ENCODE data around the gene COG4.

Gene COG4

DNA sequence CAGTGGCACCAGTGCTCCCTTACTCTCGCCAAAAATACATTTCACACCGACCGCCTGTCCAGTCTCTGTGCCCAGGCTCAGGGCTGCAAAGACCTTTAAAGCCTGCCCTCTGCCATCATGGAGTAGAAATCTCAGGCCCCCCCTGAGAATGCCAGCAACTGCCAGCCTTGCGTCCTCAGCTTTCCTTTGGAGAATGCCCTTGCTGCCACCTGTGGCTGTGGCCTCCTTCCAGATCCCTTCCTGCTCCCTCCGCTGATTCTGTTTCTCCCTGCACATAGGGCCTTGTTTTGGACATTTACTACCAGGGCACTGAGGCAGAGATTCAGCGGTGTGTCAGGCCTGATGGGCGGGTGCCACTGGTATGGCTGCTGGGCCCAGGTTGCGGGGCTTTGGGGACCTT, 55.7 kb downstream of the COG4 start:
- H3K4me3 ChIP-seq, result no peak overlapping the region
- TF ChIP-seq, protein P1, sequence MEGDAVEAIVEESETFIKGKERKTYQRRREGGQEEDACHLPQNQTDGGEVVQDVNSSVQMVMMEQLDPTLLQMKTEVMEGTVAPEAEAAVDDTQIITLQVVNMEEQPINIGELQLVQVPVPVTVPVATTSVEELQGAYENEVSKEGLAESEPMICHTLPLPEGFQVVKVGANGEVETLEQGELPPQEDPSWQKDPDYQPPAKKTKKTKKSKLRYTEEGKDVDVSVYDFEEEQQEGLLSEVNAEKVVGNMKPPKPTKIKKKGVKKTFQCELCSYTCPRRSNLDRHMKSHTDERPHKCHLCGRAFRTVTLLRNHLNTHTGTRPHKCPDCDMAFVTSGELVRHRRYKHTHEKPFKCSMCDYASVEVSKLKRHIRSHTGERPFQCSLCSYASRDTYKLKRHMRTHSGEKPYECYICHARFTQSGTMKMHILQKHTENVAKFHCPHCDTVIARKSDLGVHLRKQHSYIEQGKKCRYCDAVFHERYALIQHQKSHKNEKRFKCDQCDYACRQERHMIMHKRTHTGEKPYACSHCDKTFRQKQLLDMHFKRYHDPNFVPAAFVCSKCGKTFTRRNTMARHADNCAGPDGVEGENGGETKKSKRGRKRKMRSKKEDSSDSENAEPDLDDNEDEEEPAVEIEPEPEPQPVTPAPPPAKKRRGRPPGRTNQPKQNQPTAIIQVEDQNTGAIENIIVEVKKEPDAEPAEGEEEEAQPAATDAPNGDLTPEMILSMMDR (IDR thresholded peaks at IDR 0.05), result no peak
- no peak for DNase-seq (ENCODE audit: low spot score)
- H3K27ac ChIP-seq, result no peak overlapping the region

DNA sequence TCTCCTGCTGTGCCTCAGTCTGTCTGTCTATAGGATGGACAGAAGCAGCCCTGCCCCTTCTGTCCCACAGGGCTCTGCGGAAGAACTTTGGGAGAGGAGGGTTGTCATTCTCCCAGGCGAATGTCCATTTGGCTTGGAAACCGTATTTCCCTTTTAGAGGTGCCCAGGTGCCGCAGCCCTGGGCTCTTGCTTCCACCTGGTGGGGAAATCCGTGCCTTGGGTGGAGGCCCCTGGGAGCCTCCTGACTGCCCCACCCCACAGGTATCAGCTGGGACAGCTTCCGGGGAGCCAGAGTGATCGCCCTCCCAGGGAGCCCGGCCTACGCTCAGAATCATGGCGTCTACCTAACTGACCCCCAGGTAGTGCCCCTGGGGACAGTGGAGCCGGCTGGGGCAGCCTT, 56.2 kb downstream of the COG4 start:
- no peak for DNase-seq (ENCODE audit: low spot score)
- H3K27ac ChIP-seq, result no peak overlapping the region
- no peak overlapping the region for H3K4me3 ChIP-seq
- TF ChIP-seq, protein P1 (IDR thresholded peaks at IDR 0.05), result no peak

GRCh38 chr16:70466805-70467076, 56.6 kb downstream of the COG4 start:
- TF ChIP-seq, protein P1 (IDR thresholded peaks at IDR 0.05), result no peak
- Histone ChIP-seq H3K27ac (no peak overlapping the region), H3K4me3 (no peak overlapping the region)
- no peak for DNase-seq (ENCODE audit: low spot score)

DNA sequence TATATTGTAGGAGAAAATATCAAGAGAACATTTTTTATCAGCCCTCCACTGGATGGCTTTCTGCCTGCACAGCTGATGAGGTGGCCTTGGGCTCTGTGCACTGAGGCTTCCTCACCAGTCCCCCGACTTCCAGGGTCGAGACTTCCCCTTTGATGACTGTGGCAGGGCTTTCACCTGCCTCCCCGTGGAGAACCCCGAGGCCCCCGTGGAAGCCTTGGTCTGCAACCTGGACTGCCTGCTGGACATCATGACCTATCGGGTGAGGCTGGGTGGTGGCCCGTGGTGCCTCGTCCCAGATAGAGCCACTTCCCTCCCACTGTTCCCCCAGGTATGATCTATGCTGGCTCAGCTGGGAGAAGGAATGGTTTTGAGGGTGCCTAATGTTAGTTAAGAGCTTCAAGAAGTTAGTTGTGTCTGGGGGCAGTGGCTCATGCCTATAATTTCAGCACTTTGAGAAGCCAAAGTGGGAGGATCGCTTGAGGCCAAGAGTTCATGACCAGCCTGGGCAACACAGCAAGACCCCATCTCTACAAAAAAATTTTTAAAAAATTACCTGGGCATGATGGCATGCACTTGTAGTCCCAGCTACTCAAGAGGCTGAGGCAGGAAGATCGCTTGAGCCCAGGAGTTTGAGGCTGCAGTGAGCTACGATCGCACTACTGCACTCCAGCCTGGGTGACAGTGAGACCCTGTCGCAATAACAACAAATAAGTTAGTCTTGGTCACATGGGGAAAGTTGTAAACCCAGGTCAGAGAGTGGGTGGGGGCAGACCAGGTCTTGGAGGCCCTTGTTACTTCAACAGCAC, 57.2 kb downstream of the COG4 start:
- DNase-seq (ENCODE audit: low spot score), result no peak

GRCh38 chr16:70463235-70463634, 60.1 kb downstream of the COG4 start:
- Histone ChIP-seq H3K27ac (no peak overlapping the region), H3K4me3 (no peak overlapping the region)
- DNase-seq (ENCODE audit: low spot score), result no peak
- TF ChIP-seq, protein P1 (IDR thresholded peaks at IDR 0.05), result no peak

More for the DNA sequence above, 57.2 kb downstream of the COG4 start:
- no peak overlapping the region for H3K4me3 ChIP-seq
- TF ChIP-seq, protein P1 (IDR thresholded peaks at IDR 0.05), result no peak
- no peak overlapping the region for H3K27ac ChIP-seq

DNA sequence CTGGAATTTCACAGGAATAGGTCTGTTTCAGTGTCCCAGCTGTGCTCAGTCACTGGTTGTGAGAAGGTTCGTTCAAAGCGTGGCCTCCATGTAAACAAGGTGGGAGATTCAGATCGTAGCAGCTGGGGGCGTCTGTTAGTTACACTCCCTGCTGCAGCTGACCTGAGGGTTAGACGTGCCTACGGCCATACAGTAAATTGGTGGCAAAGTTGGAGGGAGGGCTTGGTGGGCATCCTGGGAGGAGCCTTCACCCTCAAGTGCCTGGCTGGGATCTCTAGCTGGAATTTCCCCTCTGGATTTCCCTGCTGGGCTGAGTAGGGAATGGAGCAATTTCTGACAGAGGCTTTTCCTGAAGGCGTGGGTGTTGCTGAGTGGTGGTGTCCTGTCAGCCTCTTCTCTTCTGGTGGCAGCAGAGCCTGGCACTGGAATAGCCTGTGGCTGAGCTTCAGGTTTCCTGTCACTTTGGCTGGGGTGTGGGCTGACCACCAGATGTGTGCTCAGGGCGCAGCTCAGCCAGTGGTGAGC, 62.6 kb downstream of the COG4 start:
- no peak for DNase-seq (ENCODE audit: low spot score)
- TF ChIP-seq, protein P1 (IDR thresholded peaks at IDR 0.05), result no peak
- H3K27ac ChIP-seq, result no peak overlapping the region

More for the DNA sequence above, 62.6 kb downstream of the COG4 start:
- no peak overlapping the region for H3K4me3 ChIP-seq

Data from coronary artery (tissue), 2 donors.